HPDE6-E6E7 (cell line): ENCODE measurements around the gene BCAT1.
A peak's percentile ranks its signal among the peaks of the same experiment; 100 is the strongest.
"Not testable (repeated sequence)": the region's sequence is repeated elsewhere in the genome, so short reads cannot be mapped to it uniquely, and the experiment has no call there.

Experiments
- DNase-seq: peaks from one replicate; pipeline ENCODE4 v3.0.0; 2011; ENCODE audit warnings: missing footprints; ENCODE audit errors: extremely low spot score

The BCAT1 gene

GRCh38 chr12:24815114-24815423 lies 133.8 kb downstream of the BCAT1 start:
- no peak for DNase-seq

GRCh38 chr12:24814379-24815113 lies 134.4 kb downstream of the BCAT1 start:
- no peak for DNase-seq

GRCh38 chr12:24810378-24810777 lies 138.5 kb downstream of the BCAT1 start:
- DNase-seq: no peak

GRCh38 chr12:24809306-24809705 lies 139.6 kb downstream of the BCAT1 start:
- not testable (repeated sequence) for DNase-seq

GRCh38 chr12:24808651-24809050 lies 140.2 kb downstream of the BCAT1 start:
- no peak for DNase-seq

GRCh38 chr12:24806386-24806785 lies 142.5 kb downstream of the BCAT1 start:
- DNase-seq: no peak

GRCh38 chr12:24803430-24804245 lies 145.3 kb downstream of the BCAT1 start:
- DNase-seq: no peak

- no peak for DNase-seq
These were observed 150.6 kb downstream of the BCAT1 start for GRCh38 chr12:24798335-24798734.

- no peak for DNase-seq
These were observed 151.0 kb downstream of the BCAT1 start for GRCh38 chr12:24797901-24798300.

GRCh38 chr12:24796876-24797275 lies 152.0 kb downstream of the BCAT1 start:
- no peak for DNase-seq

- DNase-seq: no peak
These were observed 153.1 kb downstream of the BCAT1 start for GRCh38 chr12:24795699-24796347.

- no peak for DNase-seq
These were observed 157.3 kb downstream of the BCAT1 start for GRCh38 chr12:24791622-24792021.

- no peak for DNase-seq
These were observed 160.0 kb downstream of the BCAT1 start for GRCh38 chr12:24788886-24789285.

- DNase-seq: no peak
These were observed 168.1 kb downstream of the BCAT1 start for GRCh38 chr12:24780697-24781368.

GRCh38 chr12:24778486-24779304 lies 170.2 kb downstream of the BCAT1 start:
- DNase-seq: peak; percentile 10

GRCh38 chr12:24777359-24777758 lies 171.5 kb downstream of the BCAT1 start:
- DNase-seq: no peak

GRCh38 chr12:24776861-24777260 lies 172.0 kb downstream of the BCAT1 start:
- no peak for DNase-seq

GRCh38 chr12:24775073-24775472 lies 173.8 kb downstream of the BCAT1 start:
- DNase-seq: no peak

- no peak for DNase-seq
These were observed 174.9 kb downstream of the BCAT1 start for GRCh38 chr12:24773996-24774395.

GRCh38 chr12:24772813-24773212 lies 176.1 kb downstream of the BCAT1 start:
- no peak for DNase-seq

GRCh38 chr12:24770821-24771220 lies 178.1 kb downstream of the BCAT1 start:
- DNase-seq: no peak
